CD4-positive, alpha-beta T cell (primary cell): ENCODE measurements around the gene IL10RA. TPM values are rescaled to one million over a fixed set of nuclear protein-coding genes. Genes with fewer than 3 reads are reported as not detected.

Source experiments
- ATAC-seq: fragments of 200-7000 bp; cut with Tn5 transposase; one replicate; pipeline ENCODE4 v1.10.0; 2022; ENCODE audit warnings: mild to moderate bottlenecking; ENCODE audit not compliant: poor library complexity
- CTCF ChIA-PET: fragments of 350-600 bp; sonication (Branson Sonifier 250); formaldehyde crosslinking; loops from one replicate; lab custom pipeline; 2021; ENCODE audit warnings: antibody characterized with exemption, inconsistent platforms; lab: Charles Lee
- POLR2A ChIA-PET: fragments of 350-600 bp; sonication (Branson Sonifier 250); formaldehyde crosslinking; loops from one replicate; lab custom pipeline; 2021; ENCODE audit warnings: antibody characterized with exemption, inconsistent platforms; lab: Charles Lee
- DNase-seq, 14 experiments: peaks; one replicate each; pipeline ENCODE4 v3.0.0-alpha.2; 2013 to 2020; ENCODE audit warnings: mixed read lengths in 2 of 14
- H3K27ac ChIP-seq, 2 donors: one replicate each; pipeline versions ENCODE4 v1.5.1 to v1.7.0; 2013; ENCODE audit warnings: low read length in 2 of 2, low read depth in 1 of 2, mild to moderate bottlenecking in 1 of 2
- H3K27me3 ChIP-seq, 2 experiments: 1 replicate in 1 of 2; 2 replicates in 1 of 2; pipeline versions ENCODE4 v1.6.1 to v1.7.0; 2013; ENCODE audit warnings: low read length in 2 of 2, control low read depth in 1 of 2, mild to moderate bottlenecking in 1 of 2, moderate library complexity in 1 of 2; ENCODE audit not compliant: insufficient read depth in 2 of 2, control insufficient read depth in 1 of 2
- H3K36me3 ChIP-seq: one replicate; pipeline ENCODE4 v1.6.1; 2013; ENCODE audit warnings: low read length, control low read depth; ENCODE audit not compliant: insufficient read depth
- H3K4me1 ChIP-seq: one replicate; pipeline ENCODE4 v1.6.1; 2013; ENCODE audit warnings: low read length, control low read depth; ENCODE audit not compliant: insufficient read depth
- H3K4me3 ChIP-seq: one replicate; pipeline ENCODE4 v1.5.1; 2013; ENCODE audit warnings: mild to moderate bottlenecking, low read length, moderate library complexity
- H3K9me3 ChIP-seq, 2 experiments: 1 replicate in 1 of 2; 2 replicates in 1 of 2; pipeline versions ENCODE4 v1.6.1 to v1.7.0; 2013; ENCODE audit warnings: low read length in 2 of 2, mild to moderate bottlenecking in 2 of 2, control low read depth in 1 of 2, moderate library complexity in 1 of 2; ENCODE audit not compliant: control insufficient read depth in 1 of 2, insufficient read depth in 1 of 2
- H3K27ac Mint-ChIP-seq: one replicate; pipeline ENCODE4 v1.8.0; 2020; ENCODE audit warnings: mixed read lengths
- H3K27me3 Mint-ChIP-seq: one replicate; pipeline ENCODE4 v1.8.0; 2021; ENCODE audit warnings: mixed read lengths
- H3K36me3 Mint-ChIP-seq: one replicate; pipeline ENCODE4 v1.8.0; 2021; ENCODE audit warnings: low read depth, mixed read lengths
- H3K4me1 Mint-ChIP-seq: one replicate; pipeline ENCODE4 v1.8.0; 2021; ENCODE audit warnings: low read depth, mixed read lengths
- H3K4me3 Mint-ChIP-seq: one replicate; pipeline ENCODE4 v1.8.0; 2020; ENCODE audit warnings: mild to moderate bottlenecking, mixed read lengths
- H3K9me3 Mint-ChIP-seq: one replicate; pipeline ENCODE4 v1.8.0; 2020; ENCODE audit warnings: mixed read lengths
- CTCF ChIP-seq: fragments of 200-600 bp; IDR thresholded peaks from one replicate; pipeline ENCODE4 v1.8.0; 2022; ENCODE audit warnings: antibody characterized with exemption, mild to moderate bottlenecking
- intact Hi-C, 2 experiments: fragments of 100-400 bp; cut with DNase I in 1 of 2; cut with micrococcal nuclease in 1 of 2; formaldehyde crosslinking; loops; one replicate each; pipeline versions ENCODE4 v1.15.1 to v1.9.0; 2023 to 2025; cut with DNase I, micrococcal nuclease
- total RNA-seq, 174 experiments: library from RNA in 2 of 174; stranded (reverse) in 2 of 174; gene quantifications; one replicate each; pipeline ENCODE4 v1.2.3 and lab custom pipeline; 2021 to 2026

The IL10RA gene
- total RNA-seq, 2 experiments from 2014 or later: 193 to 203 TPM

- ChIA-PET CTCF (interaction anchor here (1.1 to 1.6 kb wide), 4 partner anchors 27 to 187 kb away, joined by 3 to 4 read pairs (median 3); no protein-coding TSS in a partner anchor), POLR2A (interaction anchor here (1.0 to 24.2 kb wide), 5 partner anchors 7 to 179 kb away, joined by 4 to 392 read pairs (median 273); partner anchors contain the start of gene IL10RA)
- Histone ChIP-seq H3K27me3 (no peaks in the 10 kb centered on the region), H3K4me1 (peaks cover 86% of the 10 kb centered on the region), H3K9me3 (no peaks in the 10 kb centered on the region), H3K4me3 (peak overlapping the region; percentile 98), H3K36me3 (peaks cover 100% of the 10 kb centered on the region), H3K27ac (peak overlapping the region; percentile 34 to 67)
- Mint-ChIP-seq H3K27me3 (no peaks in the 10 kb centered on the region), H3K4me3 (peak overlapping the region; percentile 38), H3K27ac (peak overlapping the region; percentile 87), H3K4me1 (peaks cover 85% of the 10 kb centered on the region), H3K36me3 (peaks cover 100% of the 10 kb centered on the region), H3K9me3 (no peaks in the 10 kb centered on the region)
- TF ChIP-seq CTCF: no peak
- ATAC-seq: no peak
- intact Hi-C loops: no loop called here
- peak in 1 of 14 experiments; percentile 17 for DNase-seq
Measured at GRCh38 chr11:117993988-117994745, 8.0 kb downstream of the IL10RA start.

- Histone ChIP-seq H3K9me3 (no peaks in the 10 kb centered on the region), H3K36me3 (peaks cover 100% of the 10 kb centered on the region), H3K4me1 (peaks cover 88% of the 10 kb centered on the region), H3K27ac (peak overlapping the region; percentile 19 to 34), H3K4me3 (no peak overlapping the region), H3K27me3 (no peaks in the 10 kb centered on the region)
- DNase-seq (no peak), ATAC-seq (no peak)
- no peaks in the 10 kb centered on the region for H3K9me3 Mint-ChIP-seq
- no peaks in the 10 kb centered on the region for H3K27me3 Mint-ChIP-seq
- H3K36me3 Mint-ChIP-seq: peaks cover 100% of the 10 kb centered on the region
- intact Hi-C loops: no loop called here
- ChIA-PET CTCF (interaction anchor here (1.4 kb wide), 1 partner anchor 45 kb away, joined by 3 read pairs; no protein-coding TSS in a partner anchor), POLR2A (interaction anchor here (1.3 to 24.2 kb wide), 5 partner anchors 7 to 57 kb away, joined by 3 to 392 read pairs (median 273); partner anchors contain the start of gene IL10RA)
- H3K4me1 Mint-ChIP-seq: peaks cover 81% of the 10 kb centered on the region
- TF ChIP-seq CTCF: no peak
- no peak overlapping the region for H3K4me3 Mint-ChIP-seq
- H3K27ac Mint-ChIP-seq: peak overlapping the region; percentile 74
Measured at GRCh38 chr11:117995472-117995871, 9.3 kb downstream of the IL10RA start.

GRCh38 chr11:117996058-117996457 lies 9.9 kb downstream of the IL10RA start:
- DNase-seq (no peak), ATAC-seq (no peak)
- Mint-ChIP-seq H3K4me3 (no peak overlapping the region), H3K36me3 (peaks cover 99% of the 10 kb centered on the region), H3K27ac (peak overlapping the region; percentile 74), H3K4me1 (peaks cover 86% of the 10 kb centered on the region), H3K9me3 (no peaks in the 10 kb centered on the region), H3K27me3 (no peaks in the 10 kb centered on the region)
- peaks cover 100% of the 10 kb centered on the region for H3K36me3 ChIP-seq
- ChIA-PET CTCF (interaction anchor here (1.3 to 2.3 kb wide), 3 partner anchors 46 to 58 kb away, joined by 5 to 7 read pairs (median 5); no protein-coding TSS in a partner anchor), POLR2A (interaction anchor here (1.3 to 24.2 kb wide), 6 partner anchors 7 to 56 kb away, joined by 3 to 392 read pairs (median 168); partner anchors contain the start of gene IL10RA)
- H3K9me3 ChIP-seq: no peaks in the 10 kb centered on the region
- H3K4me1 ChIP-seq: peaks cover 90% of the 10 kb centered on the region
- no peaks in the 10 kb centered on the region for H3K27me3 ChIP-seq
- no peak overlapping the region for H3K4me3 ChIP-seq
- H3K27ac ChIP-seq: peak overlapping the region in 1 of 2 donors; percentile 19
- TF ChIP-seq CTCF: no peak
- intact Hi-C loops: no loop called here
